DND-41 (cell line): ENCODE data around the gene ACSL3.

Experiments used
- EZH2 ChIP-seq: IDR thresholded peaks from 3 replicates; pipeline ENCODE4 v1.6.1; 2012; ENCODE audit warnings: borderline replicate concordance, low read depth, mild to moderate bottlenecking, moderate library complexity, low read length, inconsistent platforms; ENCODE audit not compliant: severe bottlenecking
- TF ChIP-seq, protein P1 (sequence below): IDR thresholded peaks from 2 replicates; pipeline ENCODE4 v1.5.1; 2012; ENCODE audit warnings: borderline replicate concordance, low read length, moderate library complexity, mild to moderate bottlenecking; ENCODE audit not compliant: poor library complexity, severe bottlenecking; ENCODE audit errors: extremely low read depth

DNA sequence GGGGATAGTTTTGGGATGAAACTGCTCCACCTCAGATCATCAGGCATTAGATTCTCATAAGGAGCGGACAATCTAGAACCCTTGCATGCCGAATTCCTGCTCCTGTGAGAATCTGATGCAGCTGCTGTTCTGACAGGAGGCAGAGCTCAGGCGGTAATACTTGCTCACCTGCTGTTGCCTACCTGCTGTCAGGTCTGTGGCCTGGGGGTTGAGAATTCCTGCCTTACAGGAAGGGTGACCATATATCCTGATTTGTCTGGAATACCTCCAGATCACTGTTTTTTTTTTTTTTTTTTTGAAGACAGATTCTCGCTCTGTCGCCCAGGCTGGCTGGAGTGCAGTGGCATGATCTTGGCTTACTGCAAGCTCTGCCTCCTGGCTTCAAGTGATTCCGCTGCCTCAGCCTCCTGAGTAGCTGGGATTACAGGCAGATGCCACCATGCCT lies 21.7 kb downstream of the ACSL3 start:
- TF ChIP-seq, protein P1, sequence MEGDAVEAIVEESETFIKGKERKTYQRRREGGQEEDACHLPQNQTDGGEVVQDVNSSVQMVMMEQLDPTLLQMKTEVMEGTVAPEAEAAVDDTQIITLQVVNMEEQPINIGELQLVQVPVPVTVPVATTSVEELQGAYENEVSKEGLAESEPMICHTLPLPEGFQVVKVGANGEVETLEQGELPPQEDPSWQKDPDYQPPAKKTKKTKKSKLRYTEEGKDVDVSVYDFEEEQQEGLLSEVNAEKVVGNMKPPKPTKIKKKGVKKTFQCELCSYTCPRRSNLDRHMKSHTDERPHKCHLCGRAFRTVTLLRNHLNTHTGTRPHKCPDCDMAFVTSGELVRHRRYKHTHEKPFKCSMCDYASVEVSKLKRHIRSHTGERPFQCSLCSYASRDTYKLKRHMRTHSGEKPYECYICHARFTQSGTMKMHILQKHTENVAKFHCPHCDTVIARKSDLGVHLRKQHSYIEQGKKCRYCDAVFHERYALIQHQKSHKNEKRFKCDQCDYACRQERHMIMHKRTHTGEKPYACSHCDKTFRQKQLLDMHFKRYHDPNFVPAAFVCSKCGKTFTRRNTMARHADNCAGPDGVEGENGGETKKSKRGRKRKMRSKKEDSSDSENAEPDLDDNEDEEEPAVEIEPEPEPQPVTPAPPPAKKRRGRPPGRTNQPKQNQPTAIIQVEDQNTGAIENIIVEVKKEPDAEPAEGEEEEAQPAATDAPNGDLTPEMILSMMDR = no peak
- TF ChIP-seq EZH2 = no peak
